SH-SY5Y (cell line): ENCODE results near the gene OR1M1.

Source experiments
- GATA2 ChIP-seq: IDR thresholded peaks from 2 replicates; pipeline ENCODE4 v1.6.1; 2011; ENCODE audit warnings: mild to moderate bottlenecking, low read depth, low read length
- GATA3 ChIP-seq: IDR thresholded peaks from 2 replicates; pipeline ENCODE4 v1.6.1; 2011; ENCODE audit warnings: low read depth, mild to moderate bottlenecking, low read length, moderate library complexity

Gene OR1M1

GRCh38 chr19:9086761-9087160, at the start of gene OR1M1:
Gene OR1M1 (plus strand): TSS chr19:9087061. CDS start chr19:9093245, 6,184 bp downstream.
- TF ChIP-seq GATA3 = no peak
- no peak for TF ChIP-seq GATA2

- TF ChIP-seq GATA3 (no peak), GATA2 (no peak)
Measured at GRCh38 chr19:9037400-9038062, 49.3 kb upstream of the OR1M1 start.

- TF ChIP-seq GATA3 (no peak), GATA2 (no peak)
Measured at GRCh38 chr19:9039728-9040127, 47.1 kb upstream of the OR1M1 start.

GRCh38 chr19:9040131-9040530, 46.7 kb upstream of the OR1M1 start:
- TF ChIP-seq GATA2 = no peak
- no peak for TF ChIP-seq GATA3

GRCh38 chr19:9041023-9041422, 45.8 kb upstream of the OR1M1 start:
- TF ChIP-seq GATA3 = no peak
- no peak for TF ChIP-seq GATA2

GRCh38 chr19:9043524-9043923, 43.3 kb upstream of the OR1M1 start:
- TF ChIP-seq GATA3 (no peak), GATA2 (no peak)

- TF ChIP-seq GATA2 (no peak), GATA3 (no peak)
Measured at GRCh38 chr19:9044449-9044848, 42.4 kb upstream of the OR1M1 start.

GRCh38 chr19:9046694-9047093, 40.2 kb upstream of the OR1M1 start:
- no peak for TF ChIP-seq GATA3
- TF ChIP-seq GATA2 = no peak

- TF ChIP-seq GATA2 (no peak), GATA3 (no peak)
Measured at GRCh38 chr19:9052894-9053293, 34.0 kb upstream of the OR1M1 start.

- no peak for TF ChIP-seq GATA3
- no peak for TF ChIP-seq GATA2
Measured at GRCh38 chr19:9054207-9054606, 32.7 kb upstream of the OR1M1 start.

- no peak for TF ChIP-seq GATA2
- TF ChIP-seq GATA3 = no peak
Measured at GRCh38 chr19:9054765-9055164, 32.1 kb upstream of the OR1M1 start.

- no peak for TF ChIP-seq GATA3
Measured at GRCh38 chr19:9057505-9058258, 29.2 kb upstream of the OR1M1 start.

GRCh38 chr19:9058905-9059667, 27.8 kb upstream of the OR1M1 start:
- TF ChIP-seq GATA3 (no peak), GATA2 (no peak)

GRCh38 chr19:9060564-9061340, 26.1 kb upstream of the OR1M1 start:
- TF ChIP-seq GATA3 (no peak), GATA2 (no peak)

- TF ChIP-seq GATA3 (no peak), GATA2 (no peak)
Measured at GRCh38 chr19:9061879-9062278, 25.0 kb upstream of the OR1M1 start.
